Endothelial cell of umbilical vein (primary cell): ENCODE data around the gene LYSMD2. TPM values are rescaled to one million over a fixed set of nuclear protein-coding genes. Genes with fewer than 3 reads are reported as not detected.

ENCODE experiments used
- BruUV-seq: library from RNA; stranded (reverse); fragments of 400-500 nt; replicated peaks from 2 replicates; lab custom pipeline; 2021; lab: Mats Ljungman, UMichigan
- CTCF ChIA-PET: fragments of 300-600, 350-600 bp; sonication (Branson Sonifier 250); formaldehyde crosslinking; loops from one replicate; lab custom pipeline; 2021; ENCODE audit warnings: antibody characterized with exemption, inconsistent platforms; lab: Charles Lee
- POLR2A ChIA-PET: fragments of 300-600, 350-600 bp; sonication (Branson Sonifier 250); formaldehyde crosslinking; loops from one replicate; lab custom pipeline; 2021; ENCODE audit warnings: antibody characterized with exemption, inconsistent platforms; lab: Charles Lee
- DNase-seq: peaks from one replicate; pipeline ENCODE4 v3.0.0-alpha.2; 2011; ENCODE audit warnings: low read depth, low spot score
- FAIRE-seq: peaks from 2 replicates; lab custom pipeline; 2011; peaks lifted over from hg19 to GRCh38; lab: Jason Lieb, UNC
- H2AFZ ChIP-seq: 2 replicates; pipeline ENCODE4 v1.6.0; 2012; ENCODE audit warnings: low read depth, low read length, control low read depth, inconsistent platforms
- H3K27ac ChIP-seq: 2 replicates; pipeline ENCODE4 v1.5.1; 2011; ENCODE audit warnings: low read depth, mild to moderate bottlenecking, control low read depth, low read length, moderate library complexity; ENCODE audit not compliant: insufficient read depth
- H3K27me3 ChIP-seq, 2 experiments: 2 replicates each; pipeline versions ENCODE4 v1.6.0 to v1.6.1; 2011; ENCODE audit warnings: low read length in 2 of 2, mixed read lengths in 1 of 2; ENCODE audit not compliant: control insufficient read depth in 2 of 2, insufficient read depth in 2 of 2
- H3K36me3 ChIP-seq, 2 experiments: 2 replicates in 1 of 2; 3 replicates in 1 of 2; pipeline ENCODE4 v1.5.1; 2011; ENCODE audit warnings: low read length in 2 of 2, mild to moderate bottlenecking in 1 of 2, moderate library complexity in 1 of 2; ENCODE audit not compliant: control insufficient read depth in 2 of 2, insufficient read depth in 2 of 2; ENCODE audit errors: extremely low read depth in 1 of 2
- H3K4me1 ChIP-seq: 3 replicates; pipeline ENCODE4 v1.5.1; 2011; ENCODE audit warnings: mild to moderate bottlenecking, low read length; ENCODE audit not compliant: control insufficient read depth, insufficient read depth; ENCODE audit errors: extremely low read depth
- H3K4me2 ChIP-seq: 2 replicates; pipeline ENCODE4 v1.6.1; 2011; ENCODE audit warnings: low read length, control low read depth, mixed read lengths; ENCODE audit not compliant: insufficient read depth
- H3K4me3 ChIP-seq, 3 experiments: fragments of 200-600 bp in 1 of 3; sonication (generic), shearing (Covaris generic) in 1 of 3; replicated peaks in 1 of 3; 2 replicates each; pipeline ENCODE4 v1.5.1; 2011 to 2016; ENCODE audit warnings: control low read depth in 3 of 3, low read length in 3 of 3, mild to moderate bottlenecking in 2 of 3, inconsistent platforms in 1 of 3, low read depth in 1 of 3, moderate library complexity in 1 of 3; ENCODE audit not compliant: insufficient read depth in 1 of 3
- H3K79me2 ChIP-seq: 2 replicates; pipeline ENCODE4 v1.6.0; 2012; ENCODE audit warnings: low read length, inconsistent platforms; ENCODE audit not compliant: control insufficient read depth, insufficient read depth
- H3K9ac ChIP-seq: replicated peaks from 2 replicates; pipeline ENCODE3; 2011; ENCODE audit warnings: low read length, control low read depth; ENCODE audit not compliant: insufficient read depth; ENCODE audit errors: extremely low read depth
- H3K9me1 ChIP-seq: replicated peaks from 3 replicates; pipeline ENCODE4 v1.6.0; 2011; ENCODE audit warnings: mild to moderate bottlenecking, low read length; ENCODE audit not compliant: control insufficient read depth, insufficient read depth; ENCODE audit errors: extremely low read depth
- H3K9me3 ChIP-seq: replicated peaks from 2 replicates; pipeline ENCODE4 v1.5.1; 2012; ENCODE audit warnings: low read length, inconsistent platforms; ENCODE audit not compliant: control insufficient read depth, insufficient read depth
- H4K20me1 ChIP-seq: replicated peaks from 2 replicates; pipeline ENCODE3; 2011; ENCODE audit warnings: mild to moderate bottlenecking, low read length; ENCODE audit not compliant: control insufficient read depth, insufficient read depth; ENCODE audit errors: extremely low read depth
- EZH2 ChIP-seq: IDR thresholded peaks from 2 replicates; pipeline ENCODE4 v1.6.1; 2012; ENCODE audit warnings: borderline replicate concordance, low read depth, mild to moderate bottlenecking, moderate library complexity, low read length, inconsistent platforms; ENCODE audit not compliant: severe bottlenecking
- FOS ChIP-seq: IDR thresholded peaks from 2 replicates; pipeline ENCODE4 v1.6.1; 2011; ENCODE audit warnings: mild to moderate bottlenecking, low read length, moderate library complexity, borderline replicate concordance; ENCODE audit not compliant: insufficient read depth
- GATA2 ChIP-seq: IDR thresholded peaks from 2 replicates; pipeline ENCODE4 v1.7.0; 2011; ENCODE audit warnings: low read depth, mild to moderate bottlenecking, moderate library complexity, mixed read lengths, low read length; ENCODE audit not compliant: insufficient read length, insufficient read depth
- JUN ChIP-seq: IDR thresholded peaks from 2 replicates; pipeline ENCODE4 v1.6.1; 2011; ENCODE audit warnings: borderline replicate concordance, low read depth; ENCODE audit not compliant: insufficient read length, insufficient read depth
- MYC ChIP-seq: IDR thresholded peaks from one replicate; pipeline ENCODE4 v1.6.1; 2011; ENCODE audit warnings: mild to moderate bottlenecking, low read depth, low read length
- POLR2A ChIP-seq: IDR thresholded peaks from 2 replicates; pipeline ENCODE4 v1.6.1; 2012; ENCODE audit warnings: low read depth, mild to moderate bottlenecking, control low read depth, low read length
- POLR2AphosphoS5 ChIP-seq: IDR thresholded peaks from 2 replicates; pipeline ENCODE4 v1.6.1; 2012; ENCODE audit warnings: low read depth, mild to moderate bottlenecking, control low read depth, low read length, moderate library complexity; ENCODE audit not compliant: insufficient read depth
- dilution Hi-C: fragments of 300-500 bp; cut with MboI; formaldehyde crosslinking; loops from one replicate; pipeline ENCODE4 v1.15.0; 2019; ENCODE audit warnings: low sequenced_read_pairs; ENCODE audit not compliant: extremely low pct_ligation_motif_present
- intact Hi-C: fragments of 100-400 bp; cut with micrococcal nuclease; formaldehyde crosslinking; loops from one replicate; pipeline ENCODE4 v1.10.0; 2022
- polyA plus RNA-seq, 4 experiments: library from polyadenylated mRNA; depleted of rRNA in 3 of 4; stranded (reverse) in 3 of 4; unstranded in 1 of 4; fragments of >200 nt; gene quantifications; 2 replicates each; pipeline versions ENCODE4 v1.2.1 to v1.2.3, GENCODE V29; 2011 to 2012; ENCODE audit warnings: missing spikeins in 1 of 4
- total RNA-seq: library from RNA; stranded (reverse); gene quantifications from 2 replicates; pipeline ENCODE4 v1.2.3, GENCODE V29; 2021
- TF ChIP-seq, protein P1 (sequence below): IDR thresholded peaks from 2 replicates; pipeline ENCODE4 v1.6.1; 2011; ENCODE audit not compliant: insufficient read depth, insufficient read length
- TF ChIP-seq, protein P2 (sequence below), 2 donors: IDR thresholded peaks; 1 replicate in 1 of 2; 2 replicates in 1 of 2; pipeline ENCODE4 v1.5.1; 2011; ENCODE audit warnings: low read length in 2 of 2, mild to moderate bottlenecking in 2 of 2, moderate library complexity in 2 of 2, control low read depth in 1 of 2, inconsistent platforms in 1 of 2, low read depth in 1 of 2; ENCODE audit not compliant: insufficient read depth in 1 of 2; ENCODE audit errors: extremely low read depth in 1 of 2

The LYSMD2 gene
- total and polyA plus RNA-seq, 2 donors (not counting 3 experiments of a cell fraction or from before 2014, with no cell fraction given), result 6.2 to 8.0 TPM

DNA sequence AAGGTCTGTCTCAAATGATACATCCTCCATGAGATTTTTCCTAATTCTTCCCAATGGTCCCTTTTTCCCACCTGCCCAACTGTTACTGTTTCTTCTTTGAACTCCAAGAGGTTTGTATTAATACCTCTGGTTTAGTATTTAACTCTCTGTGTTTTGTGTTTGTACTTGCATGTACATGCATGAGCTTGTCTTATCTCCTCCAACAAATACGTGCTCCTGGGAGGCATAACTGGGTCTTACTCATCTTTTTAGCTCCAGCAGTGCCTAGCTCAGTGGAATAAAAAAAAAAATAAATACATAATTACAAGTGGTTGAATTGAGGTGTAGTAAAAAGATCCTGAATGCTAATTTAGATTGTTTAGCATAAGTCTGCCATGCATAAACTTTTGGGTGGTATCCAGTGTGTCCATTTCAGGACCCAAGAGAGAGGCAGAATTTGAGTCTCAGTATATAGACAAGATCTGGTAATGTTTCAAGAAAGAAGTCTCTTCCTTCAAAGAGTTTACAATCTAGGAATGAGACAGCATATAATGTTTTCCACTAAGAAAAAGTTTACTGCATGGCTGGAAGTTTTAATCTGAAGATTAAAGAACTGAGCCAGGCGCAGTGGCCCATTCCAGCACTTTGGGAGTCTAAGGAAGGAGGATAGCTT lies 1.7 kb upstream of the LYSMD2 start:
- dilution Hi-C loops, result no loop called here
- no peak for FAIRE-seq
- POLR2A ChIA-PET, result no interaction called here
- Histone ChIP-seq H3K9me3 (no peaks in the 10 kb centered on the region), H4K20me1 (no peaks in the 10 kb centered on the region), H3K9ac (no peak overlapping the region), H3K4me1 (peaks cover 3% of the 10 kb centered on the region), H3K4me3 (no peak overlapping the region), H3K79me2 (no peaks in the 10 kb centered on the region), H3K4me2 (no peak overlapping the region), H3K27me3 (peaks cover 7 to 10% of the 10 kb centered on the region in 2 experiments), H3K36me3 (no peaks in the 10 kb centered on the region), H2AFZ (no peak overlapping the region), H3K27ac (no peak overlapping the region), H3K9me1 (no peaks in the 10 kb centered on the region)
- no peak for TF ChIP-seq GATA2
- no peak for DNase-seq
- CTCF ChIA-PET, result interaction anchor here (0.7 to 3.0 kb wide), 2 partner anchors 37 to 89 kb away, joined by 3 to 34 read pairs; no protein-coding TSS in a partner anchor
- BruUV-seq, result no TSS peak
- intact Hi-C loops, result loop anchor here (5.0 kb wide), 1 partner anchor 38 kb away; no protein-coding TSS in a partner anchor

DNA sequence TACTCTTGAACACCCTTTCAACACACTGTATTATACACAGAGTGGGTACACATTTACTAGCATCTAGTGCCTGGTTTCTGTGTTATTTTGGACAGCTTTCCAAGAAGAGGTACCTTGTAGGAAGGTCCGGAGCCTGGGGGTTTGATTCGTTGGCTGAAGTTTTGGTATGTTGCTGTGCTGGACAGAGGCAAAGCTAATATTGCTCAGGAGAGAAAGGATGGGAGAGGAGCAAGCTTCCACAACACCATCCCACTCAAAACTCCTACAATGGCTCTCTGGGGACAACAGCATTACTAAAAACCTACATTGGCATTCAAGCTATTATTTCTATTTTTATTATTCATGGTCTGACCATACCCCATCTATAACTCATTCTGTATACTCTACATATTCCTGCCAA lies 1.1 kb upstream of the LYSMD2 start:
- Histone ChIP-seq H3K4me1 (peaks cover 3% of the 10 kb centered on the region), H3K9me1 (no peaks in the 10 kb centered on the region), H3K36me3 (no peaks in the 10 kb centered on the region), H3K79me2 (no peaks in the 10 kb centered on the region), H3K9me3 (no peaks in the 10 kb centered on the region), H2AFZ (no peak overlapping the region), H3K27ac (no peak overlapping the region), H3K27me3 (peaks cover 4 to 5% of the 10 kb centered on the region in 2 experiments), H3K4me2 (no peak overlapping the region), H3K9ac (no peak overlapping the region), H3K4me3 (no peak overlapping the region), H4K20me1 (no peaks in the 10 kb centered on the region)
- DNase-seq, result no peak
- FAIRE-seq, result no peak
- CTCF ChIA-PET, result interaction anchor here (0.7 to 3.2 kb wide), 3 partner anchors 38 to 89 kb away, joined by 3 to 34 read pairs (median 25); no protein-coding TSS in a partner anchor
- BruUV-seq, result no TSS peak
- intact Hi-C loops (loop anchor here (5.0 kb wide), 1 partner anchor 39 kb away; no protein-coding TSS in a partner anchor), dilution Hi-C loops (no loop called here)
- POLR2A ChIA-PET, result no interaction called here
- no peak for TF ChIP-seq POLR2A
- TF ChIP-seq MYC, result no peak
- TF ChIP-seq FOS, result no peak
- TF ChIP-seq GATA2, result no peak
- no peak for TF ChIP-seq POLR2AphosphoS5
- TF ChIP-seq EZH2, result no peak
- TF ChIP-seq, protein P1, sequence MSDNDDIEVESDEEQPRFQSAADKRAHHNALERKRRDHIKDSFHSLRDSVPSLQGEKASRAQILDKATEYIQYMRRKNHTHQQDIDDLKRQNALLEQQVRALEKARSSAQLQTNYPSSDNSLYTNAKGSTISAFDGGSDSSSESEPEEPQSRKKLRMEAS, result no peak
- TF ChIP-seq, protein P2, sequence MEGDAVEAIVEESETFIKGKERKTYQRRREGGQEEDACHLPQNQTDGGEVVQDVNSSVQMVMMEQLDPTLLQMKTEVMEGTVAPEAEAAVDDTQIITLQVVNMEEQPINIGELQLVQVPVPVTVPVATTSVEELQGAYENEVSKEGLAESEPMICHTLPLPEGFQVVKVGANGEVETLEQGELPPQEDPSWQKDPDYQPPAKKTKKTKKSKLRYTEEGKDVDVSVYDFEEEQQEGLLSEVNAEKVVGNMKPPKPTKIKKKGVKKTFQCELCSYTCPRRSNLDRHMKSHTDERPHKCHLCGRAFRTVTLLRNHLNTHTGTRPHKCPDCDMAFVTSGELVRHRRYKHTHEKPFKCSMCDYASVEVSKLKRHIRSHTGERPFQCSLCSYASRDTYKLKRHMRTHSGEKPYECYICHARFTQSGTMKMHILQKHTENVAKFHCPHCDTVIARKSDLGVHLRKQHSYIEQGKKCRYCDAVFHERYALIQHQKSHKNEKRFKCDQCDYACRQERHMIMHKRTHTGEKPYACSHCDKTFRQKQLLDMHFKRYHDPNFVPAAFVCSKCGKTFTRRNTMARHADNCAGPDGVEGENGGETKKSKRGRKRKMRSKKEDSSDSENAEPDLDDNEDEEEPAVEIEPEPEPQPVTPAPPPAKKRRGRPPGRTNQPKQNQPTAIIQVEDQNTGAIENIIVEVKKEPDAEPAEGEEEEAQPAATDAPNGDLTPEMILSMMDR (IDR thresholded peaks at IDR 0.05; ENCODE audit: extremely low read depth in 1 of 2, insufficient read depth in 1 of 2, low read depth in 1 of 2, low read length in 2 of 2), result no peak
- no peak for TF ChIP-seq JUN
